ENCODE measurements around the gene SLC15A2.
"Not testable (repeated sequence)": the region's sequence is repeated elsewhere in the genome, so short reads cannot be mapped to it uniquely, and the experiment has no call there.

SLC15A2 gene
- 0.97 to 1.5 (median 1.0) reads per million in 3 donors for total RNA-seq

GRCh38 chr3:121894301-121894990 lies at the start of gene SLC15A2:
Gene SLC15A2, plus strand, starts transcription at chr3:121894401. Its CDS starts 76 bp downstream, at chr3:121894477.
- Histone ChIP-seq H3K27ac (ENCODE audit: insufficient read depth, low read length, poor library complexity, severe bottlenecking) (no peak within 1 kb of the TSS), H3K36me3 (ENCODE audit: control insufficient read depth, insufficient read depth, low read length) (no peaks in the 10 kb centered on the region), H3K27me3 (replicated peaks; ENCODE audit: control insufficient read depth, insufficient read depth, low read length, poor library complexity, severe bottlenecking) (no peaks in the 10 kb centered on the region), H3K9me3 (ENCODE audit: control insufficient read depth, low read length) (no peaks in the 10 kb centered on the region), H3K4me1 (ENCODE audit: control insufficient read depth, insufficient read depth, low read length, poor library complexity, severe bottlenecking) (no peaks in the 10 kb centered on the region), H3K4me3 (ENCODE audit: insufficient read depth, low read depth, low read length, poor library complexity, severe bottlenecking) (no peak within 1 kb of the TSS)
- no peak for DNase-seq

GRCh38 chr3:121844892-121845291 lies 49.3 kb upstream of the SLC15A2 start:
- no peak overlapping the region for H3K4me3 ChIP-seq (ENCODE audit: insufficient read depth, low read depth, low read length, poor library complexity, severe bottlenecking)
- no peak overlapping the region for H3K27ac ChIP-seq (ENCODE audit: insufficient read depth, low read length, poor library complexity, severe bottlenecking)
- no peak for DNase-seq
- no peaks in the 10 kb centered on the region for H3K9me3 ChIP-seq (ENCODE audit: control insufficient read depth, low read length)
- no peaks in the 10 kb centered on the region for H3K36me3 ChIP-seq (ENCODE audit: control insufficient read depth, insufficient read depth, low read length)
- no peaks in the 10 kb centered on the region for H3K4me1 ChIP-seq (ENCODE audit: control insufficient read depth, insufficient read depth, low read length, poor library complexity, severe bottlenecking)
- H3K27me3 ChIP-seq (replicated peaks; ENCODE audit: control insufficient read depth, insufficient read depth, low read length, poor library complexity, severe bottlenecking): no peaks in the 10 kb centered on the region

- DNase-seq: no peak
- Histone ChIP-seq H3K4me3 (ENCODE audit: insufficient read depth, low read depth, low read length, poor library complexity, severe bottlenecking) (no peak overlapping the region), H3K36me3 (ENCODE audit: control insufficient read depth, insufficient read depth, low read length) (no peaks in the 10 kb centered on the region), H3K9me3 (ENCODE audit: control insufficient read depth, low read length) (no peaks in the 10 kb centered on the region), H3K27ac (ENCODE audit: insufficient read depth, low read length, poor library complexity, severe bottlenecking) (no peak overlapping the region), H3K27me3 (replicated peaks; ENCODE audit: control insufficient read depth, insufficient read depth, low read length, poor library complexity, severe bottlenecking) (no peaks in the 10 kb centered on the region), H3K4me1 (ENCODE audit: control insufficient read depth, insufficient read depth, low read length, poor library complexity, severe bottlenecking) (no peaks in the 10 kb centered on the region)
These were observed 41.9 kb upstream of the SLC15A2 start for GRCh38 chr3:121852256-121852655.

GRCh38 chr3:121855555-121855954 lies 38.6 kb upstream of the SLC15A2 start:
- H3K27me3 ChIP-seq (replicated peaks; ENCODE audit: control insufficient read depth, insufficient read depth, low read length, poor library complexity, severe bottlenecking): no peaks in the 10 kb centered on the region
- H3K4me1 ChIP-seq (ENCODE audit: control insufficient read depth, insufficient read depth, low read length, poor library complexity, severe bottlenecking): no peaks in the 10 kb centered on the region
- no peak for DNase-seq
- H3K9me3 ChIP-seq (ENCODE audit: control insufficient read depth, low read length): no peaks in the 10 kb centered on the region
- no peak overlapping the region for H3K4me3 ChIP-seq (ENCODE audit: insufficient read depth, low read depth, low read length, poor library complexity, severe bottlenecking)
- no peak overlapping the region for H3K27ac ChIP-seq (ENCODE audit: insufficient read depth, low read length, poor library complexity, severe bottlenecking)
- no peaks in the 10 kb centered on the region for H3K36me3 ChIP-seq (ENCODE audit: control insufficient read depth, insufficient read depth, low read length)

- not testable (repeated sequence) for H3K27ac ChIP-seq (ENCODE audit: insufficient read depth, low read length, poor library complexity, severe bottlenecking); H3K4me3 ChIP-seq (ENCODE audit: insufficient read depth, low read depth, low read length, poor library complexity, severe bottlenecking); H3K9me3 ChIP-seq (ENCODE audit: control insufficient read depth, low read length); H3K36me3 ChIP-seq (ENCODE audit: control insufficient read depth, insufficient read depth, low read length); H3K4me1 ChIP-seq (ENCODE audit: control insufficient read depth, insufficient read depth, low read length, poor library complexity, severe bottlenecking); DNase-seq; H3K27me3 ChIP-seq (replicated peaks; ENCODE audit: control insufficient read depth, insufficient read depth, low read length, poor library complexity, severe bottlenecking)
These were observed 36.4 kb upstream of the SLC15A2 start for GRCh38 chr3:121857778-121858177.

- DNase-seq; H3K9me3 ChIP-seq (ENCODE audit: control insufficient read depth, low read length); H3K27me3 ChIP-seq (replicated peaks; ENCODE audit: control insufficient read depth, insufficient read depth, low read length, poor library complexity, severe bottlenecking); H3K4me1 ChIP-seq (ENCODE audit: control insufficient read depth, insufficient read depth, low read length, poor library complexity, severe bottlenecking); H3K36me3 ChIP-seq (ENCODE audit: control insufficient read depth, insufficient read depth, low read length); H3K27ac ChIP-seq (ENCODE audit: insufficient read depth, low read length, poor library complexity, severe bottlenecking); H3K4me3 ChIP-seq (ENCODE audit: insufficient read depth, low read depth, low read length, poor library complexity, severe bottlenecking): not testable (repeated sequence)
These were observed 31.0 kb upstream of the SLC15A2 start for GRCh38 chr3:121863247-121863646.

GRCh38 chr3:121863801-121864200 lies 30.4 kb upstream of the SLC15A2 start:
- no peaks in the 10 kb centered on the region for H3K9me3 ChIP-seq (ENCODE audit: control insufficient read depth, low read length)

GRCh38 chr3:121869736-121870135 lies 24.5 kb upstream of the SLC15A2 start:
- Histone ChIP-seq H3K27me3 (replicated peaks; ENCODE audit: control insufficient read depth, insufficient read depth, low read length, poor library complexity, severe bottlenecking) (no peaks in the 10 kb centered on the region), H3K36me3 (ENCODE audit: control insufficient read depth, insufficient read depth, low read length) (no peaks in the 10 kb centered on the region), H3K4me1 (ENCODE audit: control insufficient read depth, insufficient read depth, low read length, poor library complexity, severe bottlenecking) (no peaks in the 10 kb centered on the region), H3K9me3 (ENCODE audit: control insufficient read depth, low read length) (no peaks in the 10 kb centered on the region), H3K27ac (ENCODE audit: insufficient read depth, low read length, poor library complexity, severe bottlenecking) (no peak overlapping the region), H3K4me3 (ENCODE audit: insufficient read depth, low read depth, low read length, poor library complexity, severe bottlenecking) (no peak overlapping the region)
- DNase-seq: no peak

More at GRCh38 chr3:121863801-121864200, 30.4 kb upstream of the SLC15A2 start:
- no peaks in the 10 kb centered on the region for H3K27me3 ChIP-seq (replicated peaks; ENCODE audit: control insufficient read depth, insufficient read depth, low read length, poor library complexity, severe bottlenecking)
- no peak overlapping the region for H3K4me3 ChIP-seq (ENCODE audit: insufficient read depth, low read depth, low read length, poor library complexity, severe bottlenecking)
- H3K36me3 ChIP-seq (ENCODE audit: control insufficient read depth, insufficient read depth, low read length): no peaks in the 10 kb centered on the region
- no peak overlapping the region for H3K27ac ChIP-seq (ENCODE audit: insufficient read depth, low read length, poor library complexity, severe bottlenecking)
- DNase-seq: no peak
- no peaks in the 10 kb centered on the region for H3K4me1 ChIP-seq (ENCODE audit: control insufficient read depth, insufficient read depth, low read length, poor library complexity, severe bottlenecking)

- Histone ChIP-seq H3K4me1 (ENCODE audit: control insufficient read depth, insufficient read depth, low read length, poor library complexity, severe bottlenecking) (no peaks in the 10 kb centered on the region), H3K4me3 (ENCODE audit: insufficient read depth, low read depth, low read length, poor library complexity, severe bottlenecking) (no peak overlapping the region), H3K27me3 (replicated peaks; ENCODE audit: control insufficient read depth, insufficient read depth, low read length, poor library complexity, severe bottlenecking) (no peaks in the 10 kb centered on the region), H3K27ac (ENCODE audit: insufficient read depth, low read length, poor library complexity, severe bottlenecking) (no peak overlapping the region), H3K9me3 (ENCODE audit: control insufficient read depth, low read length) (no peaks in the 10 kb centered on the region), H3K36me3 (ENCODE audit: control insufficient read depth, insufficient read depth, low read length) (no peaks in the 10 kb centered on the region)
- DNase-seq: no peak
These were observed 23.5 kb upstream of the SLC15A2 start for GRCh38 chr3:121870717-121871116.

GRCh38 chr3:121871430-121871829 lies 22.8 kb upstream of the SLC15A2 start:
- Histone ChIP-seq H3K27me3 (replicated peaks; ENCODE audit: control insufficient read depth, insufficient read depth, low read length, poor library complexity, severe bottlenecking) (no peaks in the 10 kb centered on the region), H3K36me3 (ENCODE audit: control insufficient read depth, insufficient read depth, low read length) (no peaks in the 10 kb centered on the region), H3K4me3 (ENCODE audit: insufficient read depth, low read depth, low read length, poor library complexity, severe bottlenecking) (no peak overlapping the region), H3K4me1 (ENCODE audit: control insufficient read depth, insufficient read depth, low read length, poor library complexity, severe bottlenecking) (no peaks in the 10 kb centered on the region), H3K9me3 (ENCODE audit: control insufficient read depth, low read length) (no peaks in the 10 kb centered on the region), H3K27ac (ENCODE audit: insufficient read depth, low read length, poor library complexity, severe bottlenecking) (no peak overlapping the region)
- DNase-seq: no peak
